ENCODE data around the gene ANAPC13.

ANAPC13 gene

GRCh38 chr3:134462331-134462941 is 23.3 kb downstream of the ANAPC13 start:
- Histone ChIP-seq H3K4me3 (ENCODE audit: low read length) (no peak overlapping the region), H3K27ac (ENCODE audit: low read depth, low read length) (peak overlapping the region; percentile 84), H3K9ac (ENCODE audit: low read length) (no peak overlapping the region), H3K4me1 (ENCODE audit: control insufficient read depth, insufficient read depth, low read length) (peaks cover 20% of the 10 kb centered on the region), H3K36me3 (ENCODE audit: control insufficient read depth, insufficient read depth, low read length) (no peaks in the 10 kb centered on the region), H3K27me3 (ENCODE audit: control insufficient read depth, insufficient read depth, low read length) (no peaks in the 10 kb centered on the region)

- Histone ChIP-seq H3K4me3 (ENCODE audit: low read length) (no peak overlapping the region), H3K9ac (ENCODE audit: low read length) (no peak overlapping the region), H3K27me3 (ENCODE audit: control insufficient read depth, insufficient read depth, low read length) (no peaks in the 10 kb centered on the region), H3K27ac (ENCODE audit: low read depth, low read length) (peak overlapping the region; percentile 27), H3K4me1 (ENCODE audit: control insufficient read depth, insufficient read depth, low read length) (peaks cover 20% of the 10 kb centered on the region), H3K36me3 (ENCODE audit: control insufficient read depth, insufficient read depth, low read length) (no peaks in the 10 kb centered on the region)
These were observed 24.8 kb downstream of the ANAPC13 start for GRCh38 chr3:134460965-134461364.

GRCh38 chr3:134459562-134459961 is 26.2 kb downstream of the ANAPC13 start:
- Histone ChIP-seq H3K27ac (ENCODE audit: low read depth, low read length) (no peak overlapping the region), H3K9ac (ENCODE audit: low read length) (no peak overlapping the region), H3K36me3 (ENCODE audit: control insufficient read depth, insufficient read depth, low read length) (no peaks in the 10 kb centered on the region), H3K4me1 (ENCODE audit: control insufficient read depth, insufficient read depth, low read length) (peaks cover 16% of the 10 kb centered on the region), H3K4me3 (ENCODE audit: low read length) (no peak overlapping the region), H3K27me3 (ENCODE audit: control insufficient read depth, insufficient read depth, low read length) (no peaks in the 10 kb centered on the region)

GRCh38 chr3:134458406-134458945 is 27.3 kb downstream of the ANAPC13 start:
- H3K4me3 ChIP-seq (ENCODE audit: low read length), result no peak overlapping the region
- H3K36me3 ChIP-seq (ENCODE audit: control insufficient read depth, insufficient read depth, low read length), result no peaks in the 10 kb centered on the region
- peaks cover 11% of the 10 kb centered on the region for H3K4me1 ChIP-seq (ENCODE audit: control insufficient read depth, insufficient read depth, low read length)
- H3K27ac ChIP-seq (ENCODE audit: low read depth, low read length), result no peak overlapping the region
- no peak overlapping the region for H3K9ac ChIP-seq (ENCODE audit: low read length)
- H3K27me3 ChIP-seq (ENCODE audit: control insufficient read depth, insufficient read depth, low read length), result no peaks in the 10 kb centered on the region

GRCh38 chr3:134457376-134458074 is 28.3 kb downstream of the ANAPC13 start:
- Histone ChIP-seq H3K9ac (ENCODE audit: low read length) (no peak overlapping the region), H3K27me3 (ENCODE audit: control insufficient read depth, insufficient read depth, low read length) (no peaks in the 10 kb centered on the region), H3K27ac (ENCODE audit: low read depth, low read length) (no peak overlapping the region)

DNA sequence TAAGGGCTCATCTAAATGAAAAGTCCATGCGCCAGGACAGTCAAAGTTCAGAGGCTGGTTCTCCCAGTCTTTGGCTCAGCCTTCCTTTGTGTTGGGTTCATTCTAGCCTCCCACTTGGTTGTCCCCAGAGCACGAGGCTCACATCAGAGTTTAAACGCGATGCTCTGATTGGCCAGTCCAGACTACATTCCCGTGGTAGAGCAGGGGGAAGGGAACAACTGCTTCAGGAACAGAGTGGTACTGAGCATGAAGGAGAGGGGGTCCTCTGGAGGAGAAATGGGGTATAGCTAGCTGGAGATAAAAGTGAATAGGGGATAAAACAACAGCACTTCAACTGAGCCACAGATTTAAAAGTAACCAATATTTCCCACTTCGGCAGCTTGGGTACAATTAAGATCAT is 32.2 kb downstream of the ANAPC13 start:
- no peaks in the 10 kb centered on the region for H3K36me3 ChIP-seq (ENCODE audit: control insufficient read depth, insufficient read depth, low read length)
- H3K27me3 ChIP-seq (ENCODE audit: control insufficient read depth, insufficient read depth, low read length), result no peaks in the 10 kb centered on the region
- no peak overlapping the region for H3K9ac ChIP-seq (ENCODE audit: low read length)
- no peaks in the 10 kb centered on the region for H3K4me1 ChIP-seq (ENCODE audit: control insufficient read depth, insufficient read depth, low read length)
- no peak overlapping the region for H3K27ac ChIP-seq (ENCODE audit: low read depth, low read length)
- H3K4me3 ChIP-seq (ENCODE audit: low read length), result no peak overlapping the region

More at GRCh38 chr3:134457376-134458074, 28.3 kb downstream of the ANAPC13 start:
- no peaks in the 10 kb centered on the region for H3K36me3 ChIP-seq (ENCODE audit: control insufficient read depth, insufficient read depth, low read length)
- peaks cover 2% of the 10 kb centered on the region for H3K4me1 ChIP-seq (ENCODE audit: control insufficient read depth, insufficient read depth, low read length)
- no peak overlapping the region for H3K4me3 ChIP-seq (ENCODE audit: low read length)

- no peak overlapping the region for H3K9ac ChIP-seq (ENCODE audit: low read length)
- H3K27me3 ChIP-seq (ENCODE audit: control insufficient read depth, insufficient read depth, low read length), result no peaks in the 10 kb centered on the region
- no peaks in the 10 kb centered on the region for H3K4me1 ChIP-seq (ENCODE audit: control insufficient read depth, insufficient read depth, low read length)
- H3K27ac ChIP-seq (ENCODE audit: low read depth, low read length), result no peak overlapping the region
- no peaks in the 10 kb centered on the region for H3K36me3 ChIP-seq (ENCODE audit: control insufficient read depth, insufficient read depth, low read length)
- H3K4me3 ChIP-seq (ENCODE audit: low read length), result no peak overlapping the region
These were observed 35.8 kb downstream of the ANAPC13 start for GRCh38 chr3:134449951-134450350.

GRCh38 chr3:134449277-134449676 is 36.5 kb downstream of the ANAPC13 start:
- no peaks in the 10 kb centered on the region for H3K36me3 ChIP-seq (ENCODE audit: control insufficient read depth, insufficient read depth, low read length)
- no peaks in the 10 kb centered on the region for H3K4me1 ChIP-seq (ENCODE audit: control insufficient read depth, insufficient read depth, low read length)
- H3K4me3 ChIP-seq (ENCODE audit: low read length), result no peak overlapping the region
- H3K9ac ChIP-seq (ENCODE audit: low read length), result no peak overlapping the region
- H3K27me3 ChIP-seq (ENCODE audit: control insufficient read depth, insufficient read depth, low read length), result no peaks in the 10 kb centered on the region
- H3K27ac ChIP-seq (ENCODE audit: low read depth, low read length), result no peak overlapping the region

DNA sequence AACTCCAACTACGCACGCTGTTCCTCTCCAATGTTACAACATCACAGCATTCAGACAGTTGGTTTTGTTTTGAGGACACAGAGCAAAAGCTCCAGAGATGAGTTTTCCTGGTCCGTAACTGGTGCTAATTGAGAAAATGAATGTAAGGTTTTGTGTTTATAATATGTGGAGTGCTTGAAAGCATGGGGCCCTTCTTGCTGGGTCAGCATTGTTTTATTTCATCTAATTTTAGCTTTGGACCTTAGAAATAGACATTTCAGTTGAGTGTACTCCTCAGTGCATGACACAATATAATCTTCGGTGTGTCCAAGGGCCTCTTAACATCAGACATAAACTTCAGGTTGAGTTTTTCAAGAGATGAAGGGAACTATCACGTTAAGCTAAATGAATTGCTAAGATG is 37.1 kb downstream of the ANAPC13 start:
- Histone ChIP-seq H3K36me3 (ENCODE audit: control insufficient read depth, insufficient read depth, low read length) (no peaks in the 10 kb centered on the region), H3K4me1 (ENCODE audit: control insufficient read depth, insufficient read depth, low read length) (no peaks in the 10 kb centered on the region), H3K9ac (ENCODE audit: low read length) (no peak overlapping the region), H3K27ac (ENCODE audit: low read depth, low read length) (no peak overlapping the region), H3K4me3 (ENCODE audit: low read length) (no peak overlapping the region), H3K27me3 (ENCODE audit: control insufficient read depth, insufficient read depth, low read length) (no peaks in the 10 kb centered on the region)

GRCh38 chr3:134447351-134447750 is 38.4 kb downstream of the ANAPC13 start:
- H3K4me3 ChIP-seq (ENCODE audit: low read length), result no peak overlapping the region
- H3K36me3 ChIP-seq (ENCODE audit: control insufficient read depth, insufficient read depth, low read length), result no peaks in the 10 kb centered on the region
- no peak overlapping the region for H3K9ac ChIP-seq (ENCODE audit: low read length)
- H3K4me1 ChIP-seq (ENCODE audit: control insufficient read depth, insufficient read depth, low read length), result no peaks in the 10 kb centered on the region
- no peak overlapping the region for H3K27ac ChIP-seq (ENCODE audit: low read depth, low read length)
- no peaks in the 10 kb centered on the region for H3K27me3 ChIP-seq (ENCODE audit: control insufficient read depth, insufficient read depth, low read length)

GRCh38 chr3:134446800-134447199 is 39.0 kb downstream of the ANAPC13 start:
- H3K4me1 ChIP-seq (ENCODE audit: control insufficient read depth, insufficient read depth, low read length), result no peaks in the 10 kb centered on the region
- no peaks in the 10 kb centered on the region for H3K36me3 ChIP-seq (ENCODE audit: control insufficient read depth, insufficient read depth, low read length)
- H3K27ac ChIP-seq (ENCODE audit: low read depth, low read length), result no peak overlapping the region
- no peaks in the 10 kb centered on the region for H3K27me3 ChIP-seq (ENCODE audit: control insufficient read depth, insufficient read depth, low read length)
- H3K4me3 ChIP-seq (ENCODE audit: low read length), result no peak overlapping the region
- no peak overlapping the region for H3K9ac ChIP-seq (ENCODE audit: low read length)

DNA sequence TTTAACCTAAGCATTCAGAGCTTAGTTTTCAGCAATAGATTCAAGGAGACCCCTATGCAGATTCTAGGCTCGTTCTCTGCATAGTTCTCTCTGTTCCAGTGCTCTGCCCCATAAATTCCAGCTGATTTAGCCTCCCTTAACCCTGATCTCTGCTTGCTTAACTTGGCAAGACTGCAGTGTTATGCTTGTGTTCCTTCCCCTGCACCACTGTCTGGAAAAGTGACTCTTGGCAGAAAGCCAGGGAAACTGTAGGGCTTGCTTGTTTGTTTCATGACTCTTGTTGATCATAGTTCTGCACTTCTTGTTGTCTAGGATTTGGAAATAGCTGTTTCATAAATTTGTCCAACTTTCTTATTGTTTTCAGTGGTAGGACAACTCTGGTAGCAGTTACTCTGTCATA is 40.1 kb downstream of the ANAPC13 start:
- no peak overlapping the region for H3K27ac ChIP-seq (ENCODE audit: low read depth, low read length)
- H3K4me3 ChIP-seq (ENCODE audit: low read length), result no peak overlapping the region
- H3K4me1 ChIP-seq (ENCODE audit: control insufficient read depth, insufficient read depth, low read length), result no peaks in the 10 kb centered on the region
- H3K27me3 ChIP-seq (ENCODE audit: control insufficient read depth, insufficient read depth, low read length), result no peaks in the 10 kb centered on the region
- H3K9ac ChIP-seq (ENCODE audit: low read length), result no peak overlapping the region
- H3K36me3 ChIP-seq (ENCODE audit: control insufficient read depth, insufficient read depth, low read length), result no peaks in the 10 kb centered on the region

- no peaks in the 10 kb centered on the region for H3K4me1 ChIP-seq (ENCODE audit: control insufficient read depth, insufficient read depth, low read length)
- H3K36me3 ChIP-seq (ENCODE audit: control insufficient read depth, insufficient read depth, low read length), result no peaks in the 10 kb centered on the region
- no peak overlapping the region for H3K9ac ChIP-seq (ENCODE audit: low read length)
- no peaks in the 10 kb centered on the region for H3K27me3 ChIP-seq (ENCODE audit: control insufficient read depth, insufficient read depth, low read length)
- H3K27ac ChIP-seq (ENCODE audit: low read depth, low read length), result no peak overlapping the region
- H3K4me3 ChIP-seq (ENCODE audit: low read length), result no peak overlapping the region
These were observed 40.7 kb downstream of the ANAPC13 start for GRCh38 chr3:134445095-134445494.
